Endothelial cell of umbilical vein (primary cell): ENCODE results near the gene CHN2. TPM values are rescaled to one million over a fixed set of nuclear protein-coding genes. Genes with fewer than 3 reads are reported as not detected.

Experiments
- BruUV-seq: library from RNA; stranded (reverse); fragments of 400-500 nt; replicated peaks from 2 replicates; lab custom pipeline; 2021; lab: Mats Ljungman, UMichigan
- CTCF ChIA-PET: fragments of 300-600, 350-600 bp; sonication (Branson Sonifier 250); formaldehyde crosslinking; loops from one replicate; lab custom pipeline; 2021; ENCODE audit warnings: antibody characterized with exemption, inconsistent platforms; lab: Charles Lee
- POLR2A ChIA-PET: fragments of 300-600, 350-600 bp; sonication (Branson Sonifier 250); formaldehyde crosslinking; loops from one replicate; lab custom pipeline; 2021; ENCODE audit warnings: antibody characterized with exemption, inconsistent platforms; lab: Charles Lee
- DNase-seq: peaks from one replicate; pipeline ENCODE4 v3.0.0-alpha.2; 2011; ENCODE audit warnings: low read depth, low spot score
- FAIRE-seq: peaks from 2 replicates; lab custom pipeline; 2011; peaks lifted over from hg19 to GRCh38; lab: Jason Lieb, UNC
- H2AFZ ChIP-seq: 2 replicates; pipeline ENCODE4 v1.6.0; 2012; ENCODE audit warnings: low read depth, low read length, control low read depth, inconsistent platforms
- H3K27ac ChIP-seq: 2 replicates; pipeline ENCODE4 v1.5.1; 2011; ENCODE audit warnings: low read depth, mild to moderate bottlenecking, control low read depth, low read length, moderate library complexity; ENCODE audit not compliant: insufficient read depth
- H3K27me3 ChIP-seq, 2 experiments: 2 replicates each; pipeline versions ENCODE4 v1.6.0 to v1.6.1; 2011; ENCODE audit warnings: low read length in 2 of 2, mixed read lengths in 1 of 2; ENCODE audit not compliant: control insufficient read depth in 2 of 2, insufficient read depth in 2 of 2
- H3K36me3 ChIP-seq, 2 experiments: 2 replicates in 1 of 2; 3 replicates in 1 of 2; pipeline ENCODE4 v1.5.1; 2011; ENCODE audit warnings: low read length in 2 of 2, mild to moderate bottlenecking in 1 of 2, moderate library complexity in 1 of 2; ENCODE audit not compliant: control insufficient read depth in 2 of 2, insufficient read depth in 2 of 2; ENCODE audit errors: extremely low read depth in 1 of 2
- H3K4me1 ChIP-seq: 3 replicates; pipeline ENCODE4 v1.5.1; 2011; ENCODE audit warnings: mild to moderate bottlenecking, low read length; ENCODE audit not compliant: control insufficient read depth, insufficient read depth; ENCODE audit errors: extremely low read depth
- H3K4me2 ChIP-seq: 2 replicates; pipeline ENCODE4 v1.6.1; 2011; ENCODE audit warnings: low read length, control low read depth, mixed read lengths; ENCODE audit not compliant: insufficient read depth
- H3K4me3 ChIP-seq, 3 experiments: fragments of 200-600 bp in 1 of 3; sonication (generic), shearing (Covaris generic) in 1 of 3; replicated peaks in 1 of 3; 2 replicates each; pipeline ENCODE4 v1.5.1; 2011 to 2016; ENCODE audit warnings: control low read depth in 3 of 3, low read length in 3 of 3, mild to moderate bottlenecking in 2 of 3, inconsistent platforms in 1 of 3, low read depth in 1 of 3, moderate library complexity in 1 of 3; ENCODE audit not compliant: insufficient read depth in 1 of 3
- H3K79me2 ChIP-seq: 2 replicates; pipeline ENCODE4 v1.6.0; 2012; ENCODE audit warnings: low read length, inconsistent platforms; ENCODE audit not compliant: control insufficient read depth, insufficient read depth
- H3K9ac ChIP-seq: replicated peaks from 2 replicates; pipeline ENCODE3; 2011; ENCODE audit warnings: low read length, control low read depth; ENCODE audit not compliant: insufficient read depth; ENCODE audit errors: extremely low read depth
- H3K9me1 ChIP-seq: replicated peaks from 3 replicates; pipeline ENCODE4 v1.6.0; 2011; ENCODE audit warnings: mild to moderate bottlenecking, low read length; ENCODE audit not compliant: control insufficient read depth, insufficient read depth; ENCODE audit errors: extremely low read depth
- H3K9me3 ChIP-seq: replicated peaks from 2 replicates; pipeline ENCODE4 v1.5.1; 2012; ENCODE audit warnings: low read length, inconsistent platforms; ENCODE audit not compliant: control insufficient read depth, insufficient read depth
- H4K20me1 ChIP-seq: replicated peaks from 2 replicates; pipeline ENCODE3; 2011; ENCODE audit warnings: mild to moderate bottlenecking, low read length; ENCODE audit not compliant: control insufficient read depth, insufficient read depth; ENCODE audit errors: extremely low read depth
- CTCF ChIP-seq, 2 donors: IDR thresholded peaks; 1 replicate in 1 of 2; 2 replicates in 1 of 2; pipeline ENCODE4 v1.5.1; 2011; ENCODE audit warnings: low read length in 2 of 2, mild to moderate bottlenecking in 2 of 2, moderate library complexity in 2 of 2, control low read depth in 1 of 2, inconsistent platforms in 1 of 2, low read depth in 1 of 2; ENCODE audit not compliant: insufficient read depth in 1 of 2; ENCODE audit errors: extremely low read depth in 1 of 2
- EZH2 ChIP-seq: IDR thresholded peaks from 2 replicates; pipeline ENCODE4 v1.6.1; 2012; ENCODE audit warnings: borderline replicate concordance, low read depth, mild to moderate bottlenecking, moderate library complexity, low read length, inconsistent platforms; ENCODE audit not compliant: severe bottlenecking
- FOS ChIP-seq: IDR thresholded peaks from 2 replicates; pipeline ENCODE4 v1.6.1; 2011; ENCODE audit warnings: mild to moderate bottlenecking, low read length, moderate library complexity, borderline replicate concordance; ENCODE audit not compliant: insufficient read depth
- GATA2 ChIP-seq: IDR thresholded peaks from 2 replicates; pipeline ENCODE4 v1.7.0; 2011; ENCODE audit warnings: low read depth, mild to moderate bottlenecking, moderate library complexity, mixed read lengths, low read length; ENCODE audit not compliant: insufficient read length, insufficient read depth
- JUN ChIP-seq: IDR thresholded peaks from 2 replicates; pipeline ENCODE4 v1.6.1; 2011; ENCODE audit warnings: borderline replicate concordance, low read depth; ENCODE audit not compliant: insufficient read length, insufficient read depth
- MAX ChIP-seq: IDR thresholded peaks from 2 replicates; pipeline ENCODE4 v1.6.1; 2011; ENCODE audit not compliant: insufficient read depth, insufficient read length
- MYC ChIP-seq: IDR thresholded peaks from one replicate; pipeline ENCODE4 v1.6.1; 2011; ENCODE audit warnings: mild to moderate bottlenecking, low read depth, low read length
- POLR2A ChIP-seq: IDR thresholded peaks from 2 replicates; pipeline ENCODE4 v1.6.1; 2012; ENCODE audit warnings: low read depth, mild to moderate bottlenecking, control low read depth, low read length
- POLR2AphosphoS5 ChIP-seq: IDR thresholded peaks from 2 replicates; pipeline ENCODE4 v1.6.1; 2012; ENCODE audit warnings: low read depth, mild to moderate bottlenecking, control low read depth, low read length, moderate library complexity; ENCODE audit not compliant: insufficient read depth
- dilution Hi-C: fragments of 300-500 bp; cut with MboI; formaldehyde crosslinking; loops from one replicate; pipeline ENCODE4 v1.15.0; 2019; ENCODE audit warnings: low sequenced_read_pairs; ENCODE audit not compliant: extremely low pct_ligation_motif_present
- intact Hi-C: fragments of 100-400 bp; cut with micrococcal nuclease; formaldehyde crosslinking; loops from one replicate; pipeline ENCODE4 v1.10.0; 2022
- polyA plus RNA-seq, 4 experiments: library from polyadenylated mRNA; depleted of rRNA in 3 of 4; stranded (reverse) in 3 of 4; unstranded in 1 of 4; fragments of >200 nt; gene quantifications; 2 replicates each; pipeline versions ENCODE4 v1.2.1 to v1.2.3, GENCODE V29; 2011 to 2012; ENCODE audit warnings: missing spikeins in 1 of 4
- total RNA-seq: library from RNA; stranded (reverse); gene quantifications from 2 replicates; pipeline ENCODE4 v1.2.3, GENCODE V29; 2021

CHN2 gene
- total and polyA plus RNA-seq, 2 donors (not counting 3 experiments of a cell fraction or from before 2014, with no cell fraction given) = 1.4 to 5.0 TPM

- H3K27me3 ChIP-seq = peaks cover 9 to 20% of the 10 kb centered on the region in 2 experiments
- POLR2A ChIA-PET = no interaction called here
- no TSS peak for BruUV-seq
- CTCF ChIA-PET = interaction anchor here (0.7 to 0.8 kb wide), 2 partner anchors 12 to 92 kb away, joined by 3 to 4 read pairs; no protein-coding TSS in a partner anchor
- no peak overlapping the region for H3K4me2 ChIP-seq
- H3K9ac ChIP-seq = no peak overlapping the region
- no peaks in the 10 kb centered on the region for H3K9me1 ChIP-seq
- TF ChIP-seq EZH2 = no peak
- no peak for TF ChIP-seq FOS
- no peak for TF ChIP-seq GATA2
- no peak for TF ChIP-seq CTCF (IDR thresholded peaks at IDR 0.05; ENCODE audit: extremely low read depth in 1 of 2, insufficient read depth in 1 of 2, low read depth in 1 of 2, low read length in 2 of 2)
- no peak for TF ChIP-seq MAX
- TF ChIP-seq POLR2A = no peak
- no peak for TF ChIP-seq POLR2AphosphoS5
- no peak for TF ChIP-seq MYC
- TF ChIP-seq JUN = no peak
- intact Hi-C loops = no loop called here
- H4K20me1 ChIP-seq = no peaks in the 10 kb centered on the region
- no peaks in the 10 kb centered on the region for H3K79me2 ChIP-seq
- no peaks in the 10 kb centered on the region for H3K4me1 ChIP-seq
- H2AFZ ChIP-seq = no peak overlapping the region
- no peaks in the 10 kb centered on the region for H3K9me3 ChIP-seq
- no peak overlapping the region for H3K27ac ChIP-seq
- H3K36me3 ChIP-seq = no peaks in the 10 kb centered on the region
- H3K4me3 ChIP-seq = no peak overlapping the region
- FAIRE-seq (no peak), DNase-seq (no peak)
- dilution Hi-C loops = no loop called here
These were observed 122.4 kb downstream of the CHN2 start for GRCh38 chr7:29316926-29317325.
